Hematopoietic multipotent progenitor cell treated with erythropoietin and hydrocortisone succinate and interleukin-3 and kit ligand, for 6 days (in vitro differentiated cells): Measurements from ENCODE around the gene ZC3H6.
"Not testable (repeated sequence)": the region's sequence is repeated elsewhere in the genome, so short reads cannot be mapped to it uniquely, and the experiment has no call there.

Experiments used
- DNase-seq: peaks from one replicate; pipeline ENCODE4 v3.0.0-alpha.2; 2015

ZC3H6 gene

DNA sequence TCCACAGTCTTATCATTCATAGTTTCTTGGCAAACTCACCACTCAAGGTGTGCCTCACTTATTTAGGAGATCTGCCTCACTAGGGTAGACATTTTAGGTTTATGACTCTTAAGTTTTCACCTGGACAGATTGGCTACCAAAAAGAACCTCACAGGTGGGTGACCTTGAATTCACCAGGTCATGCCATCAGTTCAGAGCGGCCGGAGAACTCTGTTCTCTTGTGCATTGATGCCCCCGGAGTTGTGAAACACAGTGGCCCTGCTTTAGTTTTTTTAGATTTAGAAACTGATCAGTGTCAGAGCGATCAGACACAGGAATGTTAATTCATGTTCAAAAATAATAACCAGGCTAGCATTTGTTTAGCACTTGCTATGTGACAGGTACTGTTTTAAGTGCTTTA is 6.7 kb downstream of the ZC3H6 start:
- DNase-seq: not testable (repeated sequence)

DNA sequence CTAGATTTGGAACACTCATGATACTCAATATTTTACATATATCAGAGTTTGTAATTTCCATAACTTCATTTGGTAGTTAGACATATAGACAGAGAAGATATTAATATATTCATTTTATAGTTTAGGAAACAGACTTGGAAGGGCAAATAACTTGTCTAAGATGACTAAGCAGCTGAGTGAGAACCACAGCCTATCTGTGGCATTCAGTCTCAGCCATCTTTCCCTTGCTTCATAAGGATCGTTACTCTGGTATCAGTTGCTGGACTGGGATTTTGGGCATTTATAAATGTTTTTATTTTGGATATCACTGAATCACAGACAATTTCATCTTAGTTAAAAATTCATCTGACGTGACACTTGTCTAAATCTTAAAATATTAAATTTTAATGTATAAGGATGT is 8.1 kb downstream of the ZC3H6 start:
- DNase-seq: not testable (repeated sequence)

DNA sequence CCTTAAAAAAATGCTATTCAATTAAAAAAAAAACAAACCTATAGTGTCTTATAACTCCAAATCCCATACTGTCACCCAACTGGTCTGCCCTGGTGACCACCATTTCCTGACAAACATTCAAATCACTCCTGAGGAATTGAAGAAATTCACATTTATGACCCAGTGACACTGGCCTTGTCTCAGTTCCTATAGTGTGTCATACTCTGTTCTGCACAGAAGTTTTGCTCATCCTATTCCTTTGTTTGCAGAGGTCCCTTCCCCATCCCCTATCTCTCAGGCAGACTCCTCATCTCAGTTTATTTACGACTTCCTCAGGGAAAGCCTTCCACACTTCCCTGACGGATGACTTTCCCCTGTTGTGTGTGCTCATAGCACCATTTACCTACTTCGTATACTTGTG is 14.7 kb downstream of the ZC3H6 start:
- DNase-seq: no peak

DNA sequence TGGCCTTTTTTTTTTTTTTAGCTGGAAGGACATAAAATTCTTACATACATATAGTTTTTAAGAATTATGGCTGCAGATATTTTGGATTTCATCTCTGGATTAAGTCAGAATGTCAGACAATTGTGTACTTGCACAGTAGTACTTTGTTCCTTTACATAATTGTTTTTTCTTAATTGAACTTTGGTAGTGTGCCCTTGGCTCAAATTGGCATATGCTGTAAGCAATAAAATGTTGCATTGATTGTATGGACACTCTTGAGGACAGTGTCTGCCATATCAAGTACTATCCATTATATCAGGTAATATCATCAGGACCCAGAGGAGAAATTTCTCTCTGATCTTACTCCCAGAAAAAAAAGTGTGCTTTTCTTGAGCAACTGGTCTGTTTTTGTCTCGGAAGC is 15.3 kb downstream of the ZC3H6 start:
- DNase-seq: no peak

DNA sequence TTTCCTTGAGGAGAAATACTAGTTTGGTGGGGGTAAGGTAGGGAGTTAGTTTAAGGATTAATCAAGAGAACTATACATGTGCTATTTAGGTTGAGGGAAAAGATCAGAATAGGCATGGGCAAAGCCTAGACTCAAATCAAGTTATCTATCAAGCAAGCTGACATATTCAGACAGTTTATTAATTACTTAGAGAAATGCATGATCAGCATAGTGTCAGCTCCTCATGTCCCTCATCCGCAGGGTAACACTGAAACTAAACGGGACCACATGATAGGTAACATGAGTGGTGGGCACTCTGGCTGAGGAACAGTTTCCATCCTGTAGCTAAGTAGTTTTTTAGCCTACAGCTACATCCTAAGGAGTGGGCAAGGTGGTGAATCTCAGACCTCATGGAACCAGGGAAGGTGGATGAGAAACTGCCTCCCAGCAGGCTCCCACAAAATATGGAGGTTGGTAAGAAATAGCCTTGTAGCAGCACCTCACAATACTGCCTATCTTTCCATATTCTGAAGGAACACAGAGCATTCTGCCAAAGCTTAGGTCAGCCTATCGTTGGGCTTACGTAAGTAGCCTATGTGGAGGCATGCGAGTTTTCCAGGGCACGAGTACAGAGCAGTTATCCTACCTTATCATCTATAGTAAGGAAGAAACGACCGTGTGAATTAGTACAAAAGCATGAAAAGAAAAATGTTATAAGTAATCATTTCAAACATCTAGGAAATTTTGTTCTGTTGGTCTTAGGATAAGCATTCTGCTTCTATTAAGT is 18.4 kb downstream of the ZC3H6 start:
- no peak for DNase-seq

DNA sequence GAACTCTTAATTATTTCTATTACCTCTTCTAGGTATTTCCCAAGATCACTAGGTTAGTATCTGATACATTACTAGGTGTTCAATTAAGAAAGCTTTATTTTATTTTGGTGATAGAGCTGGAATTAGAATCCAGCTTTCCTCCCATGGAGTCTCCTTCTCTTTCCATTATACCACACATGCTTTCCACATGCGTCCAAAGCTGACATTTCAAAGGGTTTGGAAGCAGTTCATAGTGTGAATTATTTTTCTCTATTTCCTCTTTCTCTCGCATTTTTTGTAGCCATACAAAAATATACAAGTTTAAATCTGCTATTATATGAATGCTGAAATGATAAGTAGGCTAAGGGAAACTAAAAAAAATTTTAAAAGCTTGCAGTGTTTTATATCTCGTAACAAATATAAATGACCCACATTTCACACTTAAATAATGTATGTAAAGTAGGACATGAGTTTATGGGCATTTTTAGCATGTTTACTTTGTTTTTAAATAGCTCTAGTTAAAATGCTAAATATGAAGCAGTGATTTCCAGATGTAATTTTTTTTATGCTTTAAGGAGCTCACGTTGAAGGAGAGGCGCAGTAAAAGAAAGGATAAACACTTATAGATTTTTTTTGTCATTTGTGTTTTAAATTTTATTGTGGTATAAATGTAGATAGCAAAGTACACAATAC is 20.1 kb downstream of the ZC3H6 start:
- DNase-seq: no peak

DNA sequence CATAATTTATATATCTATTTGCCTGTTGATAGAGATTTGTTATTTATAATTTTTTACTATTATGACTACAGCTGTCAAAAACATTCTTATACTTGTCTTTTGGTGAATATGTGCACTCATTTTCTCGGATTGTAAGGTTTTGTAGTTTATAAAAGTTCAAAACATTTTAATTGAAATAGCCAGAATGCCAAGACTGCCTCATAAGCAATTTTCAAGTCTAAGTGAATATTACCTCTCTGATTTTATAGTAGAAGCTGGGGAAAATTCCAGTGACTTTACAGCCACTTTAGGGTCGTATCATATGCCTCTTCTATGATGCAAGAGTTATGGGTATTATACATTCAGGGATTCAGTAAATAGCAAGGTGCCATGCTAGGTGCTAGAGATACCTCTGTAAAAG is 21.0 kb downstream of the ZC3H6 start:
- DNase-seq: no peak

DNA sequence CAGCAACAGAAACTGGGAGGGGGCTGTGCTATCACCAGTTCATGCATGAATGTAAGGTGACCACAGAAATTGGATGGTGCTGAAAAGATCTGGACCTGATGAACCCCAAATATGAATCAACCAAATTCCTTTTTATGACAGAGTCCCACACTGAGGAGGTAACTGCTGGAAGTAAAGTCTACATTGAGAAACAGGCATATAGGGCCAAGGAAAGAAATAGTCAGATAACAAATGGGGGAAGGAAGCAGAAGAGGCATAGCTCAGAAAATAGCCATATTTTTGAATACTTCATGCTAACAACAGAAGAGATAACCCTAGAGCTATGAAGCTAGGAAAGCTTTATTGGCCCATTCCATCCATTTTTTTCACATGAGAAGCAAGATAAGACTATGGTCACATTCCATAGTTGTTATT is 25.8 kb downstream of the ZC3H6 start:
- DNase-seq: peak; percentile 61

DNA sequence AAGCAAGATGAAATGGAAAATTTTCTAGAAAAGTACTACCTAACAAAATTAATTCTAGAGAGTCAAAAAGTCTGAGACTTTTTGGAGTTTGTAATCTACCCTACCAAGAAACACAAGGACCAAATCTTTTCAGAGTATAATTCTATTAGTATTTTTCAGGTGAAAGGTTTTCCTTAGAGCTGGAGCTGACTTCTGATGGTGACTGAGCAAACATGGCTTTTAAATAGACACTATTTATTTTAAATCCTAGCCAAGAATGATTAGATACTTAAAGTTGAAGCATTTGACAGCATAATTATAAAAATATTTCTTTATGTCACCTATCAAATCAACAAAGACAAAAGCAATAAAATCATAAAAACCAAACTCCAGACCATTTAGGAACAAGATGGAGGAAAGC is 26.6 kb downstream of the ZC3H6 start:
- no peak for DNase-seq

DNA sequence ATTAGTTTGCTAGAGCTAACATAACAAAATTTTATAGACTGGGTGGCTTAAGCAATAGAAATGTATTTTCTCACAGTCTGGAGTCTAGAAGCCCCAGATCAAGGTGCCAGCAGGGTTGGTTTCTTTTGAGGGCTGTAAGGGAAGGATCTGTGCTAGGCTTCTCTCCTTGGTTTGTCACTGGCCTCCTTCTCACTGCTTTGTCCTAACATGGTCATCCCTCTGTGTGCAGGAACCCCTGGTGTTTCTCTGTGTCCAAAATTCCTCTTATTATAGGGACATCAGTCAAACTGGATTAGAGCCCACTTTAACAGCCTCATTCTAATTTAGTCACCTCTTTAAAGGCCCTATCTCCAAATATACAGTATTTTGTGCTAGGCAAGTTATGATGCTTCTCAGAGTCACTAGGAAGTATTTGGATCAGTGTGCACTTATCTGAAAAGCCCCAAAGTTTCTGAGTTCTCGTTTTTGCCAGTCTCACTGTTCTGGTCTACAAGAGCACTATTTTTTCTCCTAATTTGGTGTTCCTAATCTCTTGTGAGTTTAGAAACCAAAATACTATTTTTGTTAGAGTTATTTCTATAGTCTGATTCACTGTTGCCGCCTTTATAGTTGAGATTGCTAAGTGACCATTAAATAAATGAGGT is 29.0 kb downstream of the ZC3H6 start:
- DNase-seq: peak; percentile 19

DNA sequence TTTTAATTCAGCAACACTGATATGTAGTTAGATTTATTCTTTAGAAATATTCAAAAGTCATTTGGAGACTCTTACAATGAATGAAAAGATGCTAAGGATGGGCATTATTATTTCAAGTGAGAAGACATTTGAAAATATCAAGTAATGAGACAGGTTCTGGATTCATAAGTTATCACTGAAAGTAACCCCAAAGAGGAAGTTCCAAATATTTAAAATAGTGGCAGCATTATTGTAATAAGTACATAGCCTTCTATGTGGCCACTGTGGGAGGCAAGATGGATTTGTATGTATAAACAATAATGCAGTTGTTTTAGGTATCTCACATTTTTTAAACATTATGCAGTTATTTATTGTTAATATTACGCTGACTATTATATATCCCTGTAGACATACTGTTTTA is 29.7 kb downstream of the ZC3H6 start:
- DNase-seq: peak; percentile 17

DNA sequence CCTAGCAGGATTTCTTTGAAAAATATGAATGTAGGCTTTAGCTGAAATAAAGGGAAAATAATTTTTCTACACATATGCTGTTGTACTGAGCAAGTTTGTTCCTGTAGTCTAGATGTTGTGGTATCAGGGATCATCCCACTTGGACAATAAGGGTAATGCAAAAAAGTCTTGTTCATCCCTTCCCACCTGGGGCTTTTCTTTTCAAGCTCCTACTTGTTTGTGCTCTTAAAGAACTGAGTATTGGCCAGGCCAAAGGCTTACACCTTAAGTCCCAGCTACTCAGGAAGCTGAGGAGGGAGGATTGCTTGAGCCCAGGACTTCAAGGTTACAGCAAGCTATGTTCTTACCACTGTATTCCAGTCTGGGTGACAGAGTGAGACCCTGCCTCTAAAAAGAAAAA is 35.5 kb downstream of the ZC3H6 start:
- no peak for DNase-seq

DNA sequence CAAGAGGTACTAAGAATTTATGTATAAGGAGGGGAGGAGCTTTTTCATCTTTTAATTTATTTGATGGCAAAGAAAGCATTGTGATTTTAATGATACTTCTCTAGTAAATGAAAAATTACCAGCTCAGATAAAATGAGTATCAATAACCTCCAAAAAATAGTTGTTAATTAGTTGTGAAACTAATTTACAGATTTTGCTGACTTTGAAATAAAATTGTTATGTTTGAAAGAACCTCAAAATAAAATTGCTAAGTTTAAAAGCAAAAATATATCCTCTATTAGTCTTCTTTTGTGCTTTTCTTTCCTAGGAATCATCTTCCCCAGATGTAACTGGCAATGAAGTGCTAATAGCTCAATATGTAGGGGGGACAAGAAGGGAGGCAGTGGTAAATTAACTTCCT is 36.5 kb downstream of the ZC3H6 start:
- no peak for DNase-seq

DNA sequence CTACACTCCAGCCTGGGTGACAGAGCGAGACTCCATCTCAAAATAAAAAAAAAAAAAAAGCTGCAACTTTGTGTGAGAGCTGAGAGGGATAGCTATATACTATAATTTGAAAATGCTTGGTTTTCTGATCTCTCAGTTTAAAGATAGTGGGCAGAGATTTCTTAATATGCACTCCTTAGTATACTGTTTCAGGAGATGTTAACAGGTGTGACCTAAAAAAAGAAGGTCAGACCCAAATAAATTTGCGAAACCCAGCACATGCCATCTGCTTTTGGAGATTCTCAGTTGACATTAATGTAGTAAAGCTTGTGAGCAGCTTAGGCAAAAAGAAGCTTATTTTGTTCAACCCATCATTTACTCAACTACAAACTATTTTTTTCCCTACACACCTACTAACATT is 37.4 kb downstream of the ZC3H6 start:
- DNase-seq: no peak

DNA sequence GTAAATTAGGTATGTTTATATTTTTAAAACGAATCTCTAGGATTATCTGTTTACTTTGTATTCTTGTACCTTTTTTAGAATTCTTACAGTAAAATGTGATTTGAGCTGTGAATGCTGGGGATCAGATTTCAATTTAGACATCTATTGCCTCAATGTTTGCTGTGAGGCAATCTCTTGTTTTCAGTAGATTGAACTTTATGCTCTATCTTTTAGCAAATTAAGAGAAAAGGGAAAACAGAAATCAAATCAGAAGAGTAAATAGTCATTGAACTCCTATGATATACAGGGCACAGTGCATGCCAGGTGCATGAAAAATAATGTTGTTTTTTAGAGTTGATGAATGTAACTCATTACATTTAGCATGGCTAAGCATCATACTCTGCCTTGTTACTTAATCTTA is 39.5 kb downstream of the ZC3H6 start:
- no peak for DNase-seq

DNA sequence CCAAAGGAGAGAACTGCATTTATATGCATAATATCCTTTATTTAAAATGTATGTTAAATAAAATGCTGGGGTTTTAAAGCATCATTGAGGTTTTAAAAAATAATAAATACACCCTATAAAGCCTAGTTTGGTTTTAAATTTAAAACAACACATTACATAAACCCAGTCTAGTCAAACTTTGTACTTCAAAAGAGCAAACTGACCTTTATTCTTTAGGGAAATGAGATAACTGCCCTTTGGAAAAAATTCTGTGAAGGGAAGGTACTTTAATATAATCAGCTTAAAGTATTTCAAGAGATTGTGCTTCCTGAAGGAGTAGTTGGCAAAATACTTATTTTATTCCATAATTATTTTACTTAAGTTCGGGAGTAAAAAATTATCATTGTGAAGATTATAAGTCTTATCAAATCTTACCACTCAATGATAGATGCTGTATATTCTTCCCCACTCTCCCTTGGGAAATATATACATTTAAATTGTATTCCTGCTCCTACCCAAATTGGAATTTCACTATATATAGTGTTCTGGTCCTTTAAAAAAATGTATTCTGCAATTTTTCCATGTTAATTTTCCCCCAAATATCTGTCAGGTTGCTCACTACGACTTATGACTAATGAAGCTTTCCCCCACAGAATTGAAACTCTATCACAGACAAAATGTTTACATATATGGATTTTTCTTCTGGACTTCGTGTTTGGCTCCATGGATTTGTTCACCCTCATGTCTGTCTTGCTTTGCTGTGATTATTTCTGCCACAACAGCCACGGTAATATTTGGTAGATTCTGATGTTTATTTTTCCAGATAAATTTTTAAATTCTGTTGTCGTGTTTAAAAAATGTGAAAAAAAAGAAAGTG is 42.1 kb downstream of the ZC3H6 start:
- DNase-seq: no peak

DNA sequence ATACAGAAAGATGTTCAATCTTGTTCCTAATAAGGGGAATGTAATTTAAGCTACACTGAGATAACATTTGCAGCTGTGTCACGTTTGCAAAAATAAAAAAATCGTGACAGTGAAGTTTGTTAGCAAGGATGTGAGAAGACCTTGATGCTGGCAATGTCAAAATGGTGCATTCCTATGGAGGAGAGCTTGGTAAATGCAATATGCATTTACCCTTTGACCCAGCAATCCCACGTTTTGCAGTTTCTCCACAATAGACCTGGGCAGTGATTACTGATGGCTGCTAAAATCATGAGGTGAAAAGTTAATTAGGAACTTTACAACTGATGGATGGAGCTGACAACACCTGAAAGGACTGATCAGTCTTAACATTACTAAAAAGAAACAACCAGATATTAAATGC is 43.1 kb downstream of the ZC3H6 start:
- DNase-seq: no peak

DNA sequence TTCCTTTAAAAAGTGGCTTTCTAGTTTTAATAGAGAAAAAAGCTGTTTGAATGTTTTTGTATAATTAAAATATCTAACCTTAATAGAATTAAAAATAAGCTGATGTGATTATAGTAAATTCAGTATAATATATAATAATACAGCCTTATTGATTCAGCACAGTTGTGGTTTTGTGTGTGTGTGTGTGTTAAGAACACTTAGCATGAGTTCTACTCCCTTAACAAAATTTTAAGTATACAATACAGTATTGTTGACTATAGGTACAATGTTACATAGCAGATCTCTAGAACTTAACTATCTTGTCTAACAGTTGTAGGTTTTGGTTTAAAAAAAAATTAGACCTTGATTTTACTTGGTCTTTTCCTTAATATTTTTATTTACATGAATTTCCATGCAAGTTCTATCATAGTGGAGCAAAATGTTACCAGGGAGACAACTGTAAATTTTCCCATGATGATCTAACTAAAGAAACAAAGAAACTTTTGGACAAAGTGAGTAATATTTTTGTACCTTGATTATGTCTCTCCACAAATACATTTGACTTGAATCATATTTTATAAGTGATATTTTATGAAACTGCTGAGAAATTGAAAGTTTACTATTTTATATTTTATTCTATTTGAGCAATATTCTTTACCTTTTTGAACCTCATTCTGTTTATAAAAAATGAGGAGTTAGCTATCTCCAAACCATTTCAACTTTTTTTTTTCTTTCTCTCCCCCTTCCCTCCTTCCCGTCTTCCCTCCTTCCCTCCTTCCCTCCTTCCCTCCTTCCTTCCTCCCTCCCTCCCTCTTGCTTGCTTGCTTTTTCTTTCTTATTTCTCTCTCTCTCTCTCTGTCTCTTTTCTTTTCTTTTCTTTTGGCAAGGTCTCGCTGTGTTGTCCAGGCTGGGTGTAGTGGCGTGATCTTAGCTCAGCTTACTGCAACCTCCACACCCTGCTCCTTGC is 46.3 kb downstream of the ZC3H6 start:
- DNase-seq: no peak

DNA sequence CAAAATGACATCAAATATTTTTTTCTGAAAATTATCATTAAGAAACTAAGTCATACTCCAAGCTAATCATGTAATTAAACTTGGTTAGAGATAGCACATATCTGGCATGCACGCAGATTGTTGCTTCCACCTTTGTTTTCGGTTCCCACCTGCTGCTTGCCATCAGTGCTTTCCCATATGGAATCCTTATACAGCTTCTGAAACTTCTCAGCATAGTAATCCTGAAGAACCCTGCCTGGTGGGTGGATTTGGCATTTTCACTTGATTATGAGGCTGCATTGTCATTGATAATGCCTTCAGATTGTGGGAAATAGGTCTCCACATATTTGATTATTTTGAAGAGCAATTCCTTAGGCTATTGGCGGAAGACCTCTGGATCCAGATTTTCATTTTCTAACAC is 47.5 kb downstream of the ZC3H6 start:
- no peak for DNase-seq

DNA sequence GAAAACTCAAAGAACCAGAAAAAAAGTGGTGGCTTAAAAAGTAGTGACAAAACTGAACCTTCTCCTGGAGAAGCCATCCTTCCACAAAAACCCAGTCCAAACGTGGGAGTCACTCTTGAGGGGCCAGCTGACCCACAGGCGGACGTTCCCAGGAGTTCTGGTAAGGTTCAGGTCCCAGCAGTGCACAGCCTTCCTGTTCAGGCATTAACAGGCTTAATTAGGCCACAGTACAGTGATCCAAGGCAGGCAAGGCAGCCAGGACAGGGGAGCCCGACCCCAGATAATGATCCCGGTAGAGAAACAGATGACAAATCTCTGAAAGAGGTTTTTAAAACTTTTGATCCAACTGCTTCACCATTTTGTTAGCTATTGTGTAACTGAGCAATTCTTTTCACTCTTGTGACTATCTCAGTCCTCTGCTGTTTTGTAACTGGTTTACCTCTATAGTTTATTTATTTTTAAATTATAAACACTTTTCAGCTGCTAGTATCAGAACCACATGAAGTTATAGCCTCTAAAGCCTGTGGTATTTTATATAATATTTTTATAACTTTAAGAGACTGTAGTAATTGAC is 56.8 kb downstream of the ZC3H6 start:
- DNase-seq: no peak

DNA sequence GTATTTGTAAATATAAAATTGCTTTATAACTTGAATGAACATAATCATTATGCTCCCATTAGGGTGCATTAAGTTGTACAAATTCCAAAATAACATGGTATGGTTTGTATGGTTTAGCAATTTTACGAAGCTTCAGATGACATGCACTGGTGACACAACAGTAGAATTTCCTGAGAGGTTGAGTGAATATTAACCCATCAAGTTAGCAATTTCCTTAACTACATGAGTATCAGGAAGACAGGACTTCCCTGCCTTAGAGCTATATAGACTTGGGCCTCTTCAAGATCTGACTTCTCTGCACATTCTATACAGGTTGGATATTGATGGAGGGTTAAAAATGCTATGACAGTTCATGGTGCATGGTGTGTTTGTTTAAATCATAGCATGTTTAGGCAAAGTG is 60.2 kb downstream of the ZC3H6 start:
- DNase-seq: no peak

DNA sequence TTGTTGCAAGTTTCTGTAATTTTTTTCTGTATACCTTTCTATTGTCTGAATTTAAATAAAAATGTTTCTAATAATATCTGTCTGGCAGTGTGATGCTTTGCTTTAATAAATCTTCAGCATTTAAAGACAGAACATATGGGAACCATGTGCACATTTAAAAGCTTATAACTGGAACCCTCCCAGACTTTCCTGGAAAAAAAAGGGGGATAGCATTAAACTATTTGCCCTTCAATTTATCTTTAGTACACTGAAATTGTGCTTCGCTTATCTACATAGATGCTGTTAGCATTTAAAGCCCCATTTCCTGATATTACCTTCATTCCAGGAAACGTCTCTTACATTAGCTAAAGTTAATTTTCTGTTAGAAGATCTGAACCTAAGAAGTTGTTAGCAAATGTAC is 64.6 kb downstream of the ZC3H6 start:
- DNase-seq: peak; percentile 48
